GM19452 (cell line): ENCODE data around the gene TMEM115.

Experiments
- ATAC-seq: cut with Tn5 transposase; IDR thresholded peaks from one replicate; pipeline ENCODE4 v1.9.1; 2021; ENCODE audit not compliant: unreplicated experiment

The TMEM115 gene

GRCh38 chr3:50378024-50378423 is 18.7 kb upstream of the TMEM115 start:
- no peak for ATAC-seq

GRCh38 chr3:50375258-50375931 is 16.1 kb upstream of the TMEM115 start:
- no peak for ATAC-seq

GRCh38 chr3:50374363-50375257 is 15.3 kb upstream of the TMEM115 start:
- no peak for ATAC-seq

- ATAC-seq = no peak
Observed at GRCh38 chr3:50373146-50374051, 14.1 kb upstream of the TMEM115 start.

GRCh38 chr3:50372349-50372748 is 13.0 kb upstream of the TMEM115 start:
- no peak for ATAC-seq

GRCh38 chr3:50371133-50371685 is 11.9 kb upstream of the TMEM115 start:
- ATAC-seq = no peak

- ATAC-seq = no peak
Observed at GRCh38 chr3:50370594-50370993, 11.3 kb upstream of the TMEM115 start.

GRCh38 chr3:50369012-50369670 is 9.8 kb upstream of the TMEM115 start:
- ATAC-seq = no peak

- ATAC-seq = no peak
Observed at GRCh38 chr3:50365842-50366220, 6.5 kb upstream of the TMEM115 start.

- ATAC-seq = peak; percentile 91
Observed at GRCh38 chr3:50365080-50365841, 5.9 kb upstream of the TMEM115 start.

- no peak for ATAC-seq
Observed at GRCh38 chr3:50364573-50365079, 5.3 kb upstream of the TMEM115 start.

- ATAC-seq = peak; percentile 2
Observed at GRCh38 chr3:50359760-50360110, 414 bp upstream of the TMEM115 start.

GRCh38 chr3:50358355-50358910 is 888 bp downstream of the TMEM115 start:
- ATAC-seq = no peak

GRCh38 chr3:50357481-50357880 is 1.8 kb downstream of the TMEM115 start:
- ATAC-seq = no peak

- no peak for ATAC-seq
Observed at GRCh38 chr3:50356553-50356952, 2.8 kb downstream of the TMEM115 start.

GRCh38 chr3:50355829-50356552 is 3.3 kb downstream of the TMEM115 start:
- no peak for ATAC-seq

GRCh38 chr3:50354850-50355249 is 4.5 kb downstream of the TMEM115 start:
- ATAC-seq = no peak

GRCh38 chr3:50354186-50354764 is 5.0 kb downstream of the TMEM115 start:
- no peak for ATAC-seq
